Colonic mucosa (tissue), 4 donors: ENCODE results near the gene MTHFR. TPM values are rescaled to one million over a fixed set of nuclear protein-coding genes. Genes with fewer than 3 reads are reported as not detected.

Experiments used
- DNase-seq: peaks from one replicate; pipeline ENCODE4 v3.0.0-alpha.2; 2020
- H3K27ac ChIP-seq: fragments of 200-600 bp; one replicate; pipeline ENCODE4 v1.8.0; 2021
- H3K27me3 ChIP-seq: fragments of 200-600 bp; one replicate; pipeline ENCODE4 v1.8.0; 2021
- H3K36me3 ChIP-seq: fragments of 200-600 bp; one replicate; pipeline ENCODE4 v1.8.0; 2021
- H3K4me1 ChIP-seq: fragments of 200-600 bp; one replicate; pipeline ENCODE4 v1.8.0; 2021; ENCODE audit warnings: mild to moderate bottlenecking
- H3K4me3 ChIP-seq: fragments of 200-600 bp; one replicate; pipeline ENCODE4 v1.8.0; 2021
- H3K9ac ChIP-seq, 2 donors: one replicate each; pipeline ENCODE4 v1.7.0; 2013; ENCODE audit warnings: control low read depth in 2 of 2, low read depth in 2 of 2, low read length in 2 of 2
- H3K9me3 ChIP-seq: fragments of 200-600 bp; one replicate; pipeline ENCODE4 v1.8.0; 2021
- intact Hi-C: fragments of 100-400 bp; cut with DNase I; formaldehyde crosslinking; loops from one replicate; pipeline ENCODE4 v1.14.1; 2022
- total RNA-seq, 2 donors: library from RNA; stranded (reverse); fragmentation: NEBNext Ultra II Directional in 1 of 2; extraction: Animal tissue kit (Norgen Biotek cat#: 25700) in 1 of 2; gene quantifications; one replicate each; pipeline ENCODE4 v1.2.1, GENCODE V29; 2021
- TF ChIP-seq, protein P1 (sequence below): fragments of 200-600 bp; IDR thresholded peaks from one replicate; pipeline ENCODE4 v1.8.0; 2022; ENCODE audit warnings: antibody characterized with exemption, mild to moderate bottlenecking
- donor health status: healthy.
- donor health status: DM: no; HTN: no; CAD: no.
- donor health status: DM: no; HTN: no; CAD: no.

MTHFR gene
- total RNA-seq, 2 donors from 2014 or later: 23.8 to 30.4 TPM

- Histone ChIP-seq H3K4me3 (no peak overlapping the region), H3K27ac (peak overlapping the region; percentile 83), H3K9me3 (no peaks in the 10 kb centered on the region), H3K27me3 (no peaks in the 10 kb centered on the region), H3K9ac (peak overlapping the region; percentile 32 to 52), H3K4me1 (peaks cover 13% of the 10 kb centered on the region), H3K36me3 (no peaks in the 10 kb centered on the region)
- no peak for DNase-seq
- TF ChIP-seq, protein P1, sequence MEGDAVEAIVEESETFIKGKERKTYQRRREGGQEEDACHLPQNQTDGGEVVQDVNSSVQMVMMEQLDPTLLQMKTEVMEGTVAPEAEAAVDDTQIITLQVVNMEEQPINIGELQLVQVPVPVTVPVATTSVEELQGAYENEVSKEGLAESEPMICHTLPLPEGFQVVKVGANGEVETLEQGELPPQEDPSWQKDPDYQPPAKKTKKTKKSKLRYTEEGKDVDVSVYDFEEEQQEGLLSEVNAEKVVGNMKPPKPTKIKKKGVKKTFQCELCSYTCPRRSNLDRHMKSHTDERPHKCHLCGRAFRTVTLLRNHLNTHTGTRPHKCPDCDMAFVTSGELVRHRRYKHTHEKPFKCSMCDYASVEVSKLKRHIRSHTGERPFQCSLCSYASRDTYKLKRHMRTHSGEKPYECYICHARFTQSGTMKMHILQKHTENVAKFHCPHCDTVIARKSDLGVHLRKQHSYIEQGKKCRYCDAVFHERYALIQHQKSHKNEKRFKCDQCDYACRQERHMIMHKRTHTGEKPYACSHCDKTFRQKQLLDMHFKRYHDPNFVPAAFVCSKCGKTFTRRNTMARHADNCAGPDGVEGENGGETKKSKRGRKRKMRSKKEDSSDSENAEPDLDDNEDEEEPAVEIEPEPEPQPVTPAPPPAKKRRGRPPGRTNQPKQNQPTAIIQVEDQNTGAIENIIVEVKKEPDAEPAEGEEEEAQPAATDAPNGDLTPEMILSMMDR: no peak
- intact Hi-C loops: no loop called here
Measured at GRCh38 chr1:11788549-11789053, 17.2 kb downstream of the MTHFR start.

GRCh38 chr1:11787804-11788436 lies 17.8 kb downstream of the MTHFR start:
- peak overlapping the region in 1 of 2 donors; percentile 55 for H3K9ac ChIP-seq
- H3K36me3 ChIP-seq: no peaks in the 10 kb centered on the region
- DNase-seq: no peak
- peak overlapping the region; percentile 83 for H3K27ac ChIP-seq
- TF ChIP-seq, protein P1: no peak
- H3K4me3 ChIP-seq: no peak overlapping the region
- no peaks in the 10 kb centered on the region for H3K9me3 ChIP-seq
- no peaks in the 10 kb centered on the region for H3K27me3 ChIP-seq
- intact Hi-C loops: no loop called here
- H3K4me1 ChIP-seq: peaks cover 13% of the 10 kb centered on the region

- H3K4me1 ChIP-seq: peaks cover 13% of the 10 kb centered on the region
- no peaks in the 10 kb centered on the region for H3K27me3 ChIP-seq
- H3K4me3 ChIP-seq: no peak overlapping the region
- DNase-seq: peak; percentile 71
- H3K9me3 ChIP-seq: no peaks in the 10 kb centered on the region
- TF ChIP-seq, protein P1: no peak
- peak overlapping the region in 1 of 2 donors; percentile 55 for H3K9ac ChIP-seq
- H3K36me3 ChIP-seq: no peaks in the 10 kb centered on the region
- H3K27ac ChIP-seq: peak overlapping the region; percentile 83
- intact Hi-C loops: no loop called here
Measured at GRCh38 chr1:11787251-11787803, 18.4 kb downstream of the MTHFR start.

- TF ChIP-seq, protein P1: no peak
- H3K27me3 ChIP-seq: no peaks in the 10 kb centered on the region
- H3K9ac ChIP-seq: peak overlapping the region in 1 of 2 donors; percentile 8
- H3K4me3 ChIP-seq: no peak overlapping the region
- no peak overlapping the region for H3K27ac ChIP-seq
- no peak for DNase-seq
- H3K36me3 ChIP-seq: no peaks in the 10 kb centered on the region
- H3K9me3 ChIP-seq: no peaks in the 10 kb centered on the region
- intact Hi-C loops: no loop called here
- peaks cover 13% of the 10 kb centered on the region for H3K4me1 ChIP-seq
Measured at GRCh38 chr1:11786168-11786567, 19.6 kb downstream of the MTHFR start.

DNA sequence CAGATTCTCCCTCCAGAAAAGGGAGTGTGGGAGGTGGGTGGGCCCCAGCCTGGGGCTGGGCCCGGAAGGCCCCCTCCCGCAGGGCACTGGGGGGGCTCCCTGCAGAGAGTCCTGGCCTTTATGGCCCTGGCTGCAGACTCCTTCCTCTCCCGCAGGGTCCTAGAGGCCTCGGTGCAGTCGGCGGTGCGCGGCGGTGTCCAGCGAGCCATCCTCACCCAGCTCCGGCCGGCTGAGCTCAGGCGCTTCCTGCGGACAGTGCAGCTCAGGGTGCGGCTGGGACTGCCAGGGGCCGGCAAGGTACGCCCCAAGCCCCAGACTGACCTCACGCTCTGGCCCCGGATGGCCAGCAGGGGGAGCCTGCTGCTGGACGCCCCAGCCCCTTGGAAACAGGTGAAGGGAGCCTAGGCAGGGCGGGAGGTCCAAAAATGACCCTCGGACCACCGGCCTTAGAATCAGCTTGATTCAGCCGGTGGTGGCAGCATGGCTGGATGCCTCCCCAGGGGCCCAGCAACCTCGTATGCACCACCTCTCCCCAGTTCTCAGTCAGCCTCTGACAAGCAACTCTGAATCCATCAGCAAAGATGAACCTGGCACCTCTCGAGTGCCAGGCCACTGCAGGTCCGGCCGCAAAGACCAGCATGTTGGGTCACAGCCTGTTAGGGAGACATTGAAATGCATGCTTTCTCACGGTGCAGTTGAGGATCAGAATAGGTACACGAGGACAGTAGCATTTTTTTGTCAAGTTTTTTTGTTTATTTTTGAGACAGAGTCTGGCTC lies 20.6 kb downstream of the MTHFR start:
- TF ChIP-seq, protein P1: peak; percentile 73
- intact Hi-C loops: no loop called here
- Histone ChIP-seq H3K27ac (no peak overlapping the region), H3K9ac (peak overlapping the region; percentile 19 to 28), H3K27me3 (no peaks in the 10 kb centered on the region), H3K4me3 (peak overlapping the region; percentile 16), H3K4me1 (peaks cover 13% of the 10 kb centered on the region), H3K36me3 (no peaks in the 10 kb centered on the region), H3K9me3 (no peaks in the 10 kb centered on the region)
- peak; percentile 68 for DNase-seq
